Natural killer cell (primary cell): Measurements from ENCODE around the gene ITLN1. TPM values are rescaled to one million over a fixed set of nuclear protein-coding genes. Genes with fewer than 3 reads are reported as not detected.

Experiments
- ATAC-seq, 3 donors: fragments of 150-1000 bp in 2 of 3; fragments of 200-7000 bp in 1 of 3; cut with Tn5 transposase; 1 replicate in 1 of 3; 2 replicates in 2 of 3; pipeline ENCODE4 v1.10.0; 2021; ENCODE audit warnings: mild to moderate bottlenecking in 2 of 3, moderate library complexity in 2 of 3
- DNase-seq, 2 donors: peaks; one replicate each; pipeline versions ENCODE4 v3.0.0 to v3.0.0-alpha.2; 2013 to 2021; ENCODE audit warnings: mixed read lengths in 1 of 2
- H3K27ac ChIP-seq: one replicate; pipeline ENCODE4 v1.5.1; 2013; ENCODE audit warnings: mild to moderate bottlenecking, low read length
- H3K27me3 ChIP-seq: one replicate; pipeline ENCODE4 v1.6.1; 2013; ENCODE audit warnings: low read length; ENCODE audit not compliant: control insufficient read depth, insufficient read depth
- H3K36me3 ChIP-seq: one replicate; pipeline ENCODE4 v1.6.1; 2013; ENCODE audit warnings: low read length; ENCODE audit not compliant: control insufficient read depth, insufficient read depth
- H3K4me1 ChIP-seq: one replicate; pipeline ENCODE4 v1.6.1; 2013; ENCODE audit warnings: low read length; ENCODE audit not compliant: control insufficient read depth, insufficient read depth
- H3K4me3 ChIP-seq: one replicate; pipeline ENCODE4 v1.5.1; 2013; ENCODE audit warnings: low read length
- H3K9me3 ChIP-seq: one replicate; pipeline ENCODE4 v1.6.1; 2013; ENCODE audit warnings: low read length; ENCODE audit not compliant: control insufficient read depth, insufficient read depth
- H3K27ac Mint-ChIP-seq, 2 donors: one replicate each; pipeline ENCODE4 v1.8.0; 2022; ENCODE audit warnings: mild to moderate bottlenecking in 2 of 2, mixed read lengths in 2 of 2, moderate library complexity in 1 of 2
- H3K27me3 Mint-ChIP-seq, 2 donors: one replicate each; pipeline ENCODE4 v1.8.0; 2022; ENCODE audit warnings: low read depth in 2 of 2, mixed read lengths in 2 of 2
- H3K36me3 Mint-ChIP-seq: one replicate; pipeline ENCODE4 v1.8.0; 2022; ENCODE audit warnings: mixed read lengths
- H3K4me1 Mint-ChIP-seq, 2 donors: one replicate each; pipeline ENCODE4 v1.8.0; 2022; ENCODE audit warnings: mixed read lengths in 2 of 2
- H3K4me3 Mint-ChIP-seq: one replicate; pipeline ENCODE4 v1.8.0; 2022; ENCODE audit warnings: mild to moderate bottlenecking, moderate library complexity, mixed read lengths
- H3K9me3 Mint-ChIP-seq, 2 donors: one replicate each; pipeline ENCODE4 v1.8.0; 2022; ENCODE audit warnings: mixed read lengths in 2 of 2
- CTCF ChIP-seq: fragments of 200-600 bp; IDR thresholded peaks from one replicate; pipeline ENCODE4 v1.8.0; 2022; ENCODE audit warnings: antibody characterized with exemption
- WGBS: methylation state at CpG from one replicate; pipeline ENCODE4 v1.1.7; 2013; ENCODE audit warnings: missing lambda C conversion rate; ENCODE audit not compliant: insufficient coverage; 5-methylcytosine and 5-hydroxymethylcytosine counted together
- intact Hi-C: fragments of 100-400 bp; cut with micrococcal nuclease; formaldehyde crosslinking; loops from one replicate; pipeline ENCODE4 v1.14.2; 2022
- total RNA-seq, 4 donors: library from RNA; stranded (reverse); fragments of 120-200 nt in 1 of 4; gene quantifications; one replicate each; pipeline versions ENCODE4 v1.2.3 to v1.2.4, GENCODE V29; 2013 to 2022

The ITLN1 gene
- total RNA-seq, 3 donors from 2014 or later (not counting 1 experiment from before 2014, with no cell fraction given) = not detected

- H3K36me3 Mint-ChIP-seq = no peaks in the 10 kb centered on the region
- no peak overlapping the region for H3K4me3 Mint-ChIP-seq
- Histone ChIP-seq H3K36me3 (no peaks in the 10 kb centered on the region), H3K27me3 (no peaks in the 10 kb centered on the region), H3K4me1 (peaks cover 33% of the 10 kb centered on the region), H3K27ac (no peak overlapping the region), H3K9me3 (no peaks in the 10 kb centered on the region), H3K4me3 (no peak overlapping the region)
- H3K27ac Mint-ChIP-seq = no peak overlapping the region
- no peak for TF ChIP-seq CTCF
- no peaks in the 10 kb centered on the region for H3K27me3 Mint-ChIP-seq
- ATAC-seq (no peak), DNase-seq (no peak)
- H3K9me3 Mint-ChIP-seq = no peaks in the 10 kb centered on the region
- intact Hi-C loops = no loop called here
- peaks cover 37 to 46% of the 10 kb centered on the region in 2 donors for H3K4me1 Mint-ChIP-seq
Observed at GRCh38 chr1:160866001-160866694, 18.8 kb downstream of the ITLN1 start.

DNA sequence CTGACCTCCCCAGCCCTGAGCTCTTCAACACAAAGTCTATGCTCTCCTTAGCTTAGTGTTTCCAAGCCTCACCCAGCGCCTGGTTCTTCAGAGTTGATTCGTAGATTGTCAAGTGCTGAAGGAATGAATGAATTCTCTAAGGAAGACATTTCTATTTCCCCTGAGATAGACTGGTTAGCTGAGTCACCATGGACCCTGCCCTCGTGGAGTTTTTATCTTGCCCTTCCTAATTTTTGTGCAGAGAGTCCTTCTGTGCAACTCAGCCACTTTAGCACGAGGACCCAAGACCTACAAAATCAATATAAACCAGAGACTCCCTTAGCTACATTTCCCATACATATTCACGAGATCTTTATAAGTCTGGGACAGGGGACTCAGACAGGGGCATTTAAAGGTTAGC, 19.6 kb downstream of the ITLN1 start:
- H3K27ac Mint-ChIP-seq = no peak overlapping the region
- H3K9me3 Mint-ChIP-seq = no peaks in the 10 kb centered on the region
- H3K27me3 Mint-ChIP-seq = no peaks in the 10 kb centered on the region
- no peak for DNase-seq
- peaks cover 38% of the 10 kb centered on the region for H3K4me1 ChIP-seq
- H3K4me3 ChIP-seq = no peak overlapping the region
- H3K27me3 ChIP-seq = no peaks in the 10 kb centered on the region
- no peak for ATAC-seq
- no peak overlapping the region for H3K27ac ChIP-seq
- no peak overlapping the region for H3K4me3 Mint-ChIP-seq
- TF ChIP-seq CTCF = no peak
- 91% methylated on average over 5 of the region's 5 CpGs for WGBS
- intact Hi-C loops = no loop called here
- H3K36me3 ChIP-seq = no peaks in the 10 kb centered on the region
- no peaks in the 10 kb centered on the region for H3K36me3 Mint-ChIP-seq
- H3K4me1 Mint-ChIP-seq = peaks cover 44 to 54% of the 10 kb centered on the region in 2 donors
- no peaks in the 10 kb centered on the region for H3K9me3 ChIP-seq

DNA sequence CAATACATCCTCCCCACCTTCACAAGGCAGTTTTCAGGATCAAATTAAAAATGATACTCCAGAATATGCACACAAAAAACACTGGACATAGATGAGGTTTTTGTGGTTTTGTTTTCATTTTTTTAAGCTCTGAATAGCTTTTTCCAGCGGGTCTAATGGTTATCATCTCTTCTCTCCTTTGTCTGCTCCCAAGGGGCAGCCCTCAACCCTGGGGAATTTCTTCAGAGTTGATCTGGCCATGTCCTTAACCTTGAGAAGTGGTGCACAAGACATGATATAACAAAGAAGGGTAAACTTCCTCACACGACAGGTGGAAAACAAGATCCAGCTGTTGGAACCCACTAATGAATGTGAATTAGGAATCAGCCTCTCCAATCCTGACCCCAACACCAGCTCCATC, 20.8 kb downstream of the ITLN1 start:
- WGBS = 44% methylated on average over 2 of the region's 2 CpGs
- Histone ChIP-seq H3K27me3 (no peaks in the 10 kb centered on the region), H3K27ac (no peak overlapping the region), H3K4me3 (no peak overlapping the region), H3K9me3 (no peaks in the 10 kb centered on the region), H3K4me1 (peaks cover 47% of the 10 kb centered on the region), H3K36me3 (peaks cover under 1% of the 10 kb centered on the region)
- intact Hi-C loops = loop anchor here (5.0 kb wide), 1 partner anchor 67 kb away; the partner anchor contains the start of gene LY9
- peaks cover 48 to 59% of the 10 kb centered on the region in 2 donors for H3K4me1 Mint-ChIP-seq
- TF ChIP-seq CTCF = no peak
- DNase-seq = no peak
- peak overlapping the region in 1 of 2 donors; percentile 93 for H3K27ac Mint-ChIP-seq
- H3K4me3 Mint-ChIP-seq = peak overlapping the region; percentile 81
- no peaks in the 10 kb centered on the region for H3K9me3 Mint-ChIP-seq
- no peaks in the 10 kb centered on the region for H3K27me3 Mint-ChIP-seq
- no peaks in the 10 kb centered on the region for H3K36me3 Mint-ChIP-seq
- ATAC-seq = no peak

DNA sequence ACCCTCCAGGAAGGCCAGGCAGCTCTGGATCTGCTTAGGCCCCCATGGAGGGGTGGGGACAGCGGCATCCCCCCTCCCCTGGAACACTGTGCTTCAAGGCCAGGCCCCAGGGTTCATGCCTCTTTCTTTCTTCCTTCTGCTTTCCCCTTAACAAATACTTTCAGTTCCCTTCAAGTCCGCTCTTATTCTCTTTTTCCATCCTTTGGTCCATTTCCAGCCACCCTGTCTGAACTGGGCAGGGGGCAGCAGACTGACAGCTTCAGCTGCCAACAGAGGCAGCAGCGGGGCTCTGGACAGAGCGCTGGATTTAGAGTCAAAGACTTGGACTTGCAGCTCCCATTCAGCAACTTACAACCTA, 21.2 kb downstream of the ITLN1 start:
- H3K27me3 Mint-ChIP-seq = no peaks in the 10 kb centered on the region
- peak overlapping the region in 1 of 2 donors; percentile 93 for H3K27ac Mint-ChIP-seq
- H3K36me3 Mint-ChIP-seq = peaks cover 4% of the 10 kb centered on the region
- H3K4me1 ChIP-seq = peaks cover 51% of the 10 kb centered on the region
- no peak for ATAC-seq
- H3K4me1 Mint-ChIP-seq = peaks cover 53 to 62% of the 10 kb centered on the region in 2 donors
- H3K27ac ChIP-seq = no peak overlapping the region
- H3K9me3 Mint-ChIP-seq = no peaks in the 10 kb centered on the region
- no peak for TF ChIP-seq CTCF
- H3K4me3 ChIP-seq = no peak overlapping the region
- intact Hi-C loops = loop anchor here (5.0 kb wide), 1 partner anchor 66 kb away; the partner anchor contains the start of gene LY9
- no peak for DNase-seq
- no peaks in the 10 kb centered on the region for H3K9me3 ChIP-seq
- peaks cover 3% of the 10 kb centered on the region for H3K36me3 ChIP-seq
- H3K4me3 Mint-ChIP-seq = peak overlapping the region; percentile 81
- WGBS = 76% methylated on average over 4 of the region's 4 CpGs
- H3K27me3 ChIP-seq = no peaks in the 10 kb centered on the region
